Ovary (tissue), 3 donors: ENCODE measurements around the gene USP9X.

ENCODE experiments used
- CTCF ChIP-seq, 3 donors: fragments of 450-650 bp in 2 of 3; fragments of 200-600 bp in 1 of 3; IDR thresholded peaks; one replicate each; pipeline versions ENCODE4 v1.5.1 to v1.8.0; 2016 to 2022; ENCODE audit warnings: antibody characterized with exemption in 3 of 3, mild to moderate bottlenecking in 1 of 3
- POLR2A ChIP-seq: fragments of 450-650 bp; IDR thresholded peaks from one replicate; pipeline ENCODE4 v1.6.1; 2017; ENCODE audit warnings: antibody characterized with exemption, mild to moderate bottlenecking, moderate library complexity
- donor health status: DM: no; HTN: no; CAD: no.

GRCh38 chrX:41184312-41184711 lies 99.1 kb downstream of the USP9X start:
- TF ChIP-seq POLR2A = no peak
- TF ChIP-seq CTCF (IDR thresholded peaks at IDR 0.05) = no peak
